Liver (tissue), 9 donors: ENCODE data around the gene UBA1. TPM values are rescaled to one million over a fixed set of nuclear protein-coding genes. Genes with fewer than 3 reads are reported as not detected.

ENCODE experiments used
- DNase-seq: peaks from one replicate; pipeline ENCODE4 v3.0.0-alpha.2; 2017; ENCODE audit warnings: low spot score
- H3K27ac ChIP-seq, 2 donors: one replicate each; pipeline ENCODE4 v1.7.0; 2013; ENCODE audit warnings: inconsistent platforms in 2 of 2, low read length in 2 of 2, control low read depth in 1 of 2, low read depth in 1 of 2, mild to moderate bottlenecking in 1 of 2
- H3K27me3 ChIP-seq, 4 donors: one replicate each; pipeline versions ENCODE4 v1.6.1 to v1.7.0; 2013; ENCODE audit warnings: low read length in 3 of 4, inconsistent platforms in 1 of 4, mild to moderate bottlenecking in 1 of 4, moderate library complexity in 1 of 4; ENCODE audit not compliant: control insufficient read depth in 4 of 4, insufficient read depth in 4 of 4
- H3K36me3 ChIP-seq, 4 donors: one replicate each; pipeline versions ENCODE4 v1.6.1 to v1.7.0; 2013; ENCODE audit warnings: low read length in 3 of 4, mild to moderate bottlenecking in 3 of 4, low read depth in 1 of 4, moderate library complexity in 1 of 4; ENCODE audit not compliant: control insufficient read depth in 4 of 4, insufficient read depth in 3 of 4
- H3K4me1 ChIP-seq, 4 donors: one replicate each; pipeline versions ENCODE4 v1.6.1 to v1.7.0; 2013; ENCODE audit warnings: low read length in 3 of 4, mild to moderate bottlenecking in 3 of 4, moderate library complexity in 1 of 4; ENCODE audit not compliant: control insufficient read depth in 4 of 4, insufficient read depth in 4 of 4
- H3K4me3 ChIP-seq, 3 donors: one replicate each; pipeline versions ENCODE4 v1.6.1 to v1.7.0; 2013; ENCODE audit warnings: low read length in 3 of 3, control low read depth in 1 of 3, low read depth in 1 of 3, mild to moderate bottlenecking in 1 of 3
- H3K9ac ChIP-seq, 2 donors: one replicate each; pipeline ENCODE4 v1.7.0; 2013; ENCODE audit warnings: low read length in 2 of 2, mild to moderate bottlenecking in 2 of 2, moderate library complexity in 2 of 2, control low read depth in 1 of 2, low read depth in 1 of 2
- H3K9me3 ChIP-seq, 4 donors: one replicate each; pipeline versions ENCODE4 v1.6.1 to v1.7.0; 2013; ENCODE audit warnings: low read length in 3 of 4; ENCODE audit not compliant: control insufficient read depth in 4 of 4
- RAD21 ChIP-seq, 2 donors: IDR thresholded peaks; 2 replicates each; pipeline ENCODE4 v1.6.1; 2016; ENCODE audit warnings: antibody characterized with exemption in 2 of 2, mild to moderate bottlenecking in 2 of 2
- TAF1 ChIP-seq: conservative IDR thresholded peaks from 2 replicates; pipeline ENCODE4 v1.6.1; 2016; ENCODE audit warnings: antibody characterized with exemption, mild to moderate bottlenecking
- ZBTB33 ChIP-seq: IDR thresholded peaks from 2 replicates; pipeline ENCODE4 v1.6.1; 2016; ENCODE audit warnings: antibody characterized with exemption
- WGBS: extraction: QIAGEN DNeasy Blood & Tissue Kit; methylation state at CpG from one replicate; pipeline ENCODE4 v1.1.7; 2013; 5-methylcytosine and 5-hydroxymethylcytosine counted together
- polyA plus RNA-seq, 2 donors: library from polyadenylated mRNA; stranded (reverse) in 1 of 2; unstranded in 1 of 2; fragments of 200-250 nt in 1 of 2; fragments of >200 nt in 1 of 2; fragmentation: Nextera tagmentation in 1 of 2; extraction: Ambion mirVana in 1 of 2; gene quantifications; one replicate each; pipeline versions ENCODE4 v1.2.1 to v1.2.3, GENCODE V29; 2013 to 2015
- total RNA-seq, 2 donors: library from RNA; depleted of rRNA; stranded (reverse); fragments of >200 nt; gene quantifications; one replicate each; pipeline ENCODE4 v1.2.3, GENCODE V29; 2014
- TF ChIP-seq, protein P1 (sequence below): IDR thresholded peaks from 2 replicates; pipeline ENCODE4 v1.6.1; 2016; ENCODE audit warnings: antibody characterized with exemption, mild to moderate bottlenecking
- TF ChIP-seq, protein P2 (sequence below): IDR thresholded peaks from 2 replicates; pipeline ENCODE4 v1.6.1; 2016; ENCODE audit warnings: antibody characterized with exemption
- TF ChIP-seq, protein P3 (sequence below): fragments of 150-350 bp; IDR thresholded peaks from 2 replicates; pipeline ENCODE4 v1.5.1; 2017; ENCODE audit warnings: improper control_type of control experiment, low read depth, low read length; ENCODE audit not compliant: missing input control
- donor health status: healthy.
- donor health status: healthy.
- donor health status: healthy.
- donor health status: healthy.
- donor health status: healthy.

The UBA1 gene
- total and polyA plus RNA-seq, 4 donors = 39.8 to 85.4 (median 68.7) TPM

GRCh38 chrX:47223476-47224250 lies 30.0 kb downstream of the UBA1 start (continued):
- TF ChIP-seq, protein P1, sequence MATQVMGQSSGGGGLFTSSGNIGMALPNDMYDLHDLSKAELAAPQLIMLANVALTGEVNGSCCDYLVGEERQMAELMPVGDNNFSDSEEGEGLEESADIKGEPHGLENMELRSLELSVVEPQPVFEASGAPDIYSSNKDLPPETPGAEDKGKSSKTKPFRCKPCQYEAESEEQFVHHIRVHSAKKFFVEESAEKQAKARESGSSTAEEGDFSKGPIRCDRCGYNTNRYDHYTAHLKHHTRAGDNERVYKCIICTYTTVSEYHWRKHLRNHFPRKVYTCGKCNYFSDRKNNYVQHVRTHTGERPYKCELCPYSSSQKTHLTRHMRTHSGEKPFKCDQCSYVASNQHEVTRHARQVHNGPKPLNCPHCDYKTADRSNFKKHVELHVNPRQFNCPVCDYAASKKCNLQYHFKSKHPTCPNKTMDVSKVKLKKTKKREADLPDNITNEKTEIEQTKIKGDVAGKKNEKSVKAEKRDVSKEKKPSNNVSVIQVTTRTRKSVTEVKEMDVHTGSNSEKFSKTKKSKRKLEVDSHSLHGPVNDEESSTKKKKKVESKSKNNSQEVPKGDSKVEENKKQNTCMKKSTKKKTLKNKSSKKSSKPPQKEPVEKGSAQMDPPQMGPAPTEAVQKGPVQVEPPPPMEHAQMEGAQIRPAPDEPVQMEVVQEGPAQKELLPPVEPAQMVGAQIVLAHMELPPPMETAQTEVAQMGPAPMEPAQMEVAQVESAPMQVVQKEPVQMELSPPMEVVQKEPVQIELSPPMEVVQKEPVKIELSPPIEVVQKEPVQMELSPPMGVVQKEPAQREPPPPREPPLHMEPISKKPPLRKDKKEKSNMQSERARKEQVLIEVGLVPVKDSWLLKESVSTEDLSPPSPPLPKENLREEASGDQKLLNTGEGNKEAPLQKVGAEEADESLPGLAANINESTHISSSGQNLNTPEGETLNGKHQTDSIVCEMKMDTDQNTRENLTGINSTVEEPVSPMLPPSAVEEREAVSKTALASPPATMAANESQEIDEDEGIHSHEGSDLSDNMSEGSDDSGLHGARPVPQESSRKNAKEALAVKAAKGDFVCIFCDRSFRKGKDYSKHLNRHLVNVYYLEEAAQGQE = no peak

DNA sequence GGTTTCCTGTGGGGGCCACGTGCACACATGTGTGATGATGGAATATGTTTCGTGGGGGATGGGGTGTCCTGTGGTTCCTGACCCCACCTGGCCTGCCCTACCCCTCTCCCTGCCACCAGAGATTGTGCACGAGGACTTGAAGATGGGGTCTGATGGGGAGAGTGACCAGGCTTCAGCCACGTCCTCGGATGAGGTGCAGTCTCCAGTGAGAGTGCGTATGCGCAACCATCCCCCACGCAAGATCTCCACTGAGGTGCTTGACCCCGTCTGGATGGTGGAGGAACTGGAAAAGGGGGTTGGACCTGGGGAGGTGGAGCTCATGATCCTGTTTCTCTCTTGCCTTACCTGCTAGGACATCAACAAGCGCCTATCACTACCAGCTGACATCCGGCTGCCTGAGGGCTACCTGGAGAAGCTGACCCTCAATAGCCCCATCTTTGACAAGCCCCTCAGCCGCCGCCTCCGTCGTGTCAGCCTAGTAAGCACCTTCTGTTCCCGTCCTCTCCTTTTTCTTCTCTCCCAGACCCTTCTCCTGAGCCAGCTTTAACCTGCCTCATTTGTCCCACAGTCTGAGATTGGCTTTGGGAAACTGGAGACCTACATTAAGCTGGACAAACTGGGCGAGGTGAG lies 30.8 kb downstream of the UBA1 start:
- H3K4me3 ChIP-seq = no peak overlapping the region
- no peak for DNase-seq
- no peaks in the 10 kb centered on the region for H3K27me3 ChIP-seq
- TF ChIP-seq, protein P2, sequence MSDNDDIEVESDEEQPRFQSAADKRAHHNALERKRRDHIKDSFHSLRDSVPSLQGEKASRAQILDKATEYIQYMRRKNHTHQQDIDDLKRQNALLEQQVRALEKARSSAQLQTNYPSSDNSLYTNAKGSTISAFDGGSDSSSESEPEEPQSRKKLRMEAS = no peak
- TF ChIP-seq, protein P3, sequence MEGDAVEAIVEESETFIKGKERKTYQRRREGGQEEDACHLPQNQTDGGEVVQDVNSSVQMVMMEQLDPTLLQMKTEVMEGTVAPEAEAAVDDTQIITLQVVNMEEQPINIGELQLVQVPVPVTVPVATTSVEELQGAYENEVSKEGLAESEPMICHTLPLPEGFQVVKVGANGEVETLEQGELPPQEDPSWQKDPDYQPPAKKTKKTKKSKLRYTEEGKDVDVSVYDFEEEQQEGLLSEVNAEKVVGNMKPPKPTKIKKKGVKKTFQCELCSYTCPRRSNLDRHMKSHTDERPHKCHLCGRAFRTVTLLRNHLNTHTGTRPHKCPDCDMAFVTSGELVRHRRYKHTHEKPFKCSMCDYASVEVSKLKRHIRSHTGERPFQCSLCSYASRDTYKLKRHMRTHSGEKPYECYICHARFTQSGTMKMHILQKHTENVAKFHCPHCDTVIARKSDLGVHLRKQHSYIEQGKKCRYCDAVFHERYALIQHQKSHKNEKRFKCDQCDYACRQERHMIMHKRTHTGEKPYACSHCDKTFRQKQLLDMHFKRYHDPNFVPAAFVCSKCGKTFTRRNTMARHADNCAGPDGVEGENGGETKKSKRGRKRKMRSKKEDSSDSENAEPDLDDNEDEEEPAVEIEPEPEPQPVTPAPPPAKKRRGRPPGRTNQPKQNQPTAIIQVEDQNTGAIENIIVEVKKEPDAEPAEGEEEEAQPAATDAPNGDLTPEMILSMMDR = no peak
- no peak for TF ChIP-seq RAD21 (IDR thresholded peaks at IDR 0.05)
- no peak for TF ChIP-seq TAF1
- peaks cover 2 to 23% (median 15%) of the 10 kb centered on the region in 4 donors for H3K4me1 ChIP-seq
- no peak overlapping the region for H3K9ac ChIP-seq
- peaks cover 10 to 57% (median 29%) of the 10 kb centered on the region in 4 donors for H3K36me3 ChIP-seq
- 94% methylated on average over 17 of the region's 17 CpGs for WGBS
- H3K9me3 ChIP-seq = no peaks in the 10 kb centered on the region
- no peak overlapping the region for H3K27ac ChIP-seq

- WGBS = 92% methylated on average over 4 of the region's 4 CpGs
- no peak overlapping the region for H3K9ac ChIP-seq
- H3K27ac ChIP-seq = no peak overlapping the region
- peaks cover 2 to 18% (median 10%) of the 10 kb centered on the region in 4 donors for H3K4me1 ChIP-seq
- H3K4me3 ChIP-seq = no peak overlapping the region
- no peaks in the 10 kb centered on the region for H3K9me3 ChIP-seq
- peaks cover 11 to 60% (median 29%) of the 10 kb centered on the region in 4 donors for H3K36me3 ChIP-seq
- H3K27me3 ChIP-seq = no peaks in the 10 kb centered on the region
- no peak for DNase-seq
- TF ChIP-seq ZBTB33 = no peak
These were observed 31.3 kb downstream of the UBA1 start for GRCh38 chrX:47224896-47225290.
